ENCODE results near the gene KDELR1.

GRCh38 chr19:48393559-48394330, 2.4 kb upstream of the KDELR1 start, which contains the start of gene GRIN2D:
- TF ChIP-seq CTCF (IDR thresholded peaks at IDR 0.05) (no peak), POLR2A (IDR thresholded peaks at IDR 0.05) (no peak), EP300 (IDR thresholded peaks at IDR 0.05) (no peak), POLR2AphosphoS5 (IDR thresholded peaks at IDR 0.05) (no peak)
